Measurements from ENCODE around the gene DDB1.

The DDB1 gene

DNA sequence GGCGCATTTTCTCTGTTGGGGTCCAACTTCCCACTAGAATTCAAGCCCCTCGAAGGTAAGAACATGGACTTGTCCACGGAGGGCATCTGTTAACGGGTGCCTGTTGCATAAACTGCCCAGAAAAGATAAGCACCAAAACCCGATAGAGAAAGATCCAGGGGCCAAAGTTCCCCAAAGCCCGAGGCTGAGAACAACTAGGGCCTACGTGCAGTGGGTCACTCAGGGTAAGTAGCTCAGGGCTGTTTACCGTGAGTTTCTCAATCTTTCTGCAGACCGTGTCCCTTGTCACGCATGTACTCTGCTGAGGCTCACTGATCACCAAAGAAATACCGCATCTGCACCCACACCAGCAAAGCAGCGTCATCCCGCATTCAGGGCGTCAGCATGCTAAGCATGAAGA, 67.5 kb downstream of the DDB1 start:
- Histone ChIP-seq H3K9ac (ENCODE audit: low read length) (no peak overlapping the region), H2AFZ (ENCODE audit: low read length) (no peak overlapping the region), H3K79me2 (ENCODE audit: insufficient read depth, low read length) (no peaks in the 10 kb centered on the region), H3K27me3 (ENCODE audit: insufficient read depth, low read length) (no peaks in the 10 kb centered on the region; the same call in 1 of the 2 replicates), H3K4me2 (ENCODE audit: low read length) (no peak overlapping the region), H3K36me3 (ENCODE audit: insufficient read depth, low read length) (no peaks in the 10 kb centered on the region), H3K4me3 (ENCODE audit: low read depth, low read length, poor library complexity, severe bottlenecking) (no peak overlapping the region), H3F3A (ENCODE audit: insufficient read depth, low read length) (no peaks in the 10 kb centered on the region), H4K20me1 (ENCODE audit: insufficient read depth, low read length) (no peaks in the 10 kb centered on the region), H3K27ac (ENCODE audit: low read depth, low read length, poor library complexity, severe bottlenecking) (no peak overlapping the region), H3K4me1 (ENCODE audit: insufficient read depth, low read length, severe bottlenecking) (no peaks in the 10 kb centered on the region), H3K9me3 (ENCODE audit: low read length) (no peaks in the 10 kb centered on the region), H3K9me2 (ENCODE audit: low read depth, low read length) (no peaks in the 10 kb centered on the region)
- TF ChIP-seq CTCF (IDR thresholded peaks at IDR 0.05; ENCODE audit: low read length) (no peak), EZH2 (IDR thresholded peaks at IDR 0.05; ENCODE audit: borderline replicate concordance, low read length) (no peak)

DNA sequence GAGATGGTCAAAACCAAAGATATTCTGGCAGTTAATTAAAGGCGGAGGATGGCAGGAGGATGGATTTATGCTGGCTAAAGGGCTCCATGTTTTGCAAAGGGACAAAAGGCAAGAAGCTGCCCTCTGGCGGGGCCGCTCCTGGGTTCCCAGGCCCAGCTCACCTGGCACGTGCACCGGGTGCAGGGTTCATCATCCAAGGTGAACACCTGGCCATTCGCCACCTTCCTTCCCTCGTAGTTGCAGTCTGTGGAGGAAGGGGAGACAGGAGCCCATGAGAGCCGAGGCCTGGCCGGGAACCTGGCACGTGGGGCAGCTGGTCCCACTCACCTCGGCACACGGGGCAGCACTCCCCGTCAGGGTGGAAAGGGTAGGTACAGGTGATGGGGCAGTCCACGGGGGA, 68.1 kb downstream of the DDB1 start:
- no peaks in the 10 kb centered on the region for H4K20me1 ChIP-seq (ENCODE audit: insufficient read depth, low read length)
- TF ChIP-seq EZH2 (IDR thresholded peaks at IDR 0.05; ENCODE audit: borderline replicate concordance, low read length): no peak
- no peak for TF ChIP-seq CTCF (IDR thresholded peaks at IDR 0.05; ENCODE audit: low read length)
- H3K9me2 ChIP-seq (ENCODE audit: low read depth, low read length): no peaks in the 10 kb centered on the region
- H3K4me3 ChIP-seq (ENCODE audit: low read depth, low read length, poor library complexity, severe bottlenecking): no peak overlapping the region
- no peaks in the 10 kb centered on the region for H3K79me2 ChIP-seq (ENCODE audit: insufficient read depth, low read length)
- H3K27me3 ChIP-seq (ENCODE audit: insufficient read depth, low read length): no peaks in the 10 kb centered on the region; the same call in 1 of the 2 replicates
- H2AFZ ChIP-seq (ENCODE audit: low read length): no peak overlapping the region
- H3K36me3 ChIP-seq (ENCODE audit: insufficient read depth, low read length): no peaks in the 10 kb centered on the region
- no peak overlapping the region for H3K4me2 ChIP-seq (ENCODE audit: low read length)
- no peaks in the 10 kb centered on the region for H3K9me3 ChIP-seq (ENCODE audit: low read length)
- H3F3A ChIP-seq (ENCODE audit: insufficient read depth, low read length): no peaks in the 10 kb centered on the region
- H3K9ac ChIP-seq (ENCODE audit: low read length): no peak overlapping the region
- H3K27ac ChIP-seq (ENCODE audit: low read depth, low read length, poor library complexity, severe bottlenecking): no peak overlapping the region
- H3K4me1 ChIP-seq (ENCODE audit: insufficient read depth, low read length, severe bottlenecking): no peaks in the 10 kb centered on the region

DNA sequence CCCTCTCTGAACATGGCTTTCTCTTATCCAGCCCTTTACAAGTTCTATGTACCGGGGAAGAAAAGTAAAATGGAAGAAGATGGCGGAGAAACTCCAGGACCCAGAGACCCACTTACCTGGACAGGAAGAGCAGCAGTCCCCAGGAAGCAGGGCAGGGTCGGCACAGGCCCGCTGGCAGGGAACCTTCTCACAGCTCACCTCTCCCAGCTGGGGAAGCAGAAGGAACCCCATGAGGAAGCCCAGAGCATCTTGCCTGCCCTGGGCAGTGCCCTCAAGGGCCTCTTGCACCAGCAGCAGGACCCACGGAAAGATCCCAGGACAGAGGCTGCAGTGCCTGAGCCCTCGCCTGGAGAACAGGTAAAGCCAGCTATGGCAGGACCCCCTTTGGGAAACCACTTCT, 68.5 kb downstream of the DDB1 start:
- no peaks in the 10 kb centered on the region for H3K36me3 ChIP-seq (ENCODE audit: insufficient read depth, low read length)
- no peaks in the 10 kb centered on the region; the same call in 1 of the 2 replicates for H3K27me3 ChIP-seq (ENCODE audit: insufficient read depth, low read length)
- no peaks in the 10 kb centered on the region for H3K9me3 ChIP-seq (ENCODE audit: low read length)
- H3K9ac ChIP-seq (ENCODE audit: low read length): no peak overlapping the region
- H3K9me2 ChIP-seq (ENCODE audit: low read depth, low read length): no peaks in the 10 kb centered on the region
- no peaks in the 10 kb centered on the region for H4K20me1 ChIP-seq (ENCODE audit: insufficient read depth, low read length)
- no peak overlapping the region for H3K27ac ChIP-seq (ENCODE audit: low read depth, low read length, poor library complexity, severe bottlenecking)
- H3K79me2 ChIP-seq (ENCODE audit: insufficient read depth, low read length): no peaks in the 10 kb centered on the region
- H3F3A ChIP-seq (ENCODE audit: insufficient read depth, low read length): no peaks in the 10 kb centered on the region
- no peaks in the 10 kb centered on the region for H3K4me1 ChIP-seq (ENCODE audit: insufficient read depth, low read length, severe bottlenecking)
- no peak overlapping the region for H3K4me3 ChIP-seq (ENCODE audit: low read depth, low read length, poor library complexity, severe bottlenecking)
- H3K4me2 ChIP-seq (ENCODE audit: low read length): no peak overlapping the region
- H2AFZ ChIP-seq (ENCODE audit: low read length): no peak overlapping the region
- TF ChIP-seq CTCF (IDR thresholded peaks at IDR 0.05; ENCODE audit: low read length) (no peak), EZH2 (IDR thresholded peaks at IDR 0.05; ENCODE audit: borderline replicate concordance, low read length) (no peak)

All from OCI-LY1 (cell line).